Mucosa of rectum (tissue), 2 donors: ENCODE measurements around the gene SPOP.

Experiments used
- H3K27ac ChIP-seq, 2 donors: one replicate each; pipeline ENCODE4 v1.7.0; 2013; ENCODE audit warnings: inconsistent platforms in 2 of 2, low read depth in 2 of 2, low read length in 2 of 2
- H3K27me3 ChIP-seq, 2 donors: one replicate each; pipeline ENCODE4 v1.7.0; 2013; ENCODE audit warnings: low read length in 2 of 2; ENCODE audit not compliant: control insufficient read depth in 2 of 2, insufficient read depth in 2 of 2
- H3K36me3 ChIP-seq, 2 donors: one replicate each; pipeline ENCODE4 v1.7.0; 2013; ENCODE audit warnings: low read length in 2 of 2; ENCODE audit not compliant: control insufficient read depth in 2 of 2, insufficient read depth in 2 of 2
- H3K4me1 ChIP-seq, 2 donors: one replicate each; pipeline ENCODE4 v1.7.0; 2013; ENCODE audit warnings: low read length in 2 of 2, mild to moderate bottlenecking in 1 of 2; ENCODE audit not compliant: control insufficient read depth in 2 of 2, insufficient read depth in 2 of 2
- H3K4me3 ChIP-seq, 2 donors: one replicate each; pipeline ENCODE4 v1.7.0; 2013; ENCODE audit warnings: low read length in 2 of 2
- H3K9ac ChIP-seq, 2 donors: one replicate each; pipeline ENCODE4 v1.7.0; 2013; ENCODE audit warnings: low read length in 2 of 2, low read depth in 1 of 2, mild to moderate bottlenecking in 1 of 2
- H3K9me3 ChIP-seq, 2 donors: one replicate each; pipeline ENCODE4 v1.7.0; 2013; ENCODE audit warnings: low read length in 2 of 2; ENCODE audit not compliant: control insufficient read depth in 2 of 2
- donor health status: healthy.
- donor health status: Normal muscosa, but diverticular disease.

Gene SPOP

GRCh38 chr17:49603720-49604119 is 74.2 kb downstream of the SPOP start:
- no peaks in the 10 kb centered on the region for H3K9me3 ChIP-seq
- no peaks in the 10 kb centered on the region for H3K4me1 ChIP-seq
- peaks cover 56 to 59% of the 10 kb centered on the region in 2 donors for H3K36me3 ChIP-seq
- no peak overlapping the region for H3K4me3 ChIP-seq
- H3K27me3 ChIP-seq = no peaks in the 10 kb centered on the region
- H3K27ac ChIP-seq = no peak overlapping the region
- no peak overlapping the region for H3K9ac ChIP-seq

- H3K27me3 ChIP-seq = no peaks in the 10 kb centered on the region
- no peaks in the 10 kb centered on the region for H3K4me1 ChIP-seq
- no peak overlapping the region for H3K4me3 ChIP-seq
- H3K27ac ChIP-seq = no peak overlapping the region
- no peaks in the 10 kb centered on the region for H3K9me3 ChIP-seq
- H3K36me3 ChIP-seq = peaks cover 56 to 59% of the 10 kb centered on the region in 2 donors
- H3K9ac ChIP-seq = no peak overlapping the region
Measured at GRCh38 chr17:49603238-49603637, 74.7 kb downstream of the SPOP start.

- H3K27me3 ChIP-seq = no peaks in the 10 kb centered on the region
- peaks cover 57 to 59% of the 10 kb centered on the region in 2 donors for H3K36me3 ChIP-seq
- no peak overlapping the region for H3K4me3 ChIP-seq
- H3K9me3 ChIP-seq = no peaks in the 10 kb centered on the region
- no peak overlapping the region for H3K27ac ChIP-seq
- no peak overlapping the region for H3K9ac ChIP-seq
- H3K4me1 ChIP-seq = no peaks in the 10 kb centered on the region
Measured at GRCh38 chr17:49602783-49603182, 75.1 kb downstream of the SPOP start.

DNA sequence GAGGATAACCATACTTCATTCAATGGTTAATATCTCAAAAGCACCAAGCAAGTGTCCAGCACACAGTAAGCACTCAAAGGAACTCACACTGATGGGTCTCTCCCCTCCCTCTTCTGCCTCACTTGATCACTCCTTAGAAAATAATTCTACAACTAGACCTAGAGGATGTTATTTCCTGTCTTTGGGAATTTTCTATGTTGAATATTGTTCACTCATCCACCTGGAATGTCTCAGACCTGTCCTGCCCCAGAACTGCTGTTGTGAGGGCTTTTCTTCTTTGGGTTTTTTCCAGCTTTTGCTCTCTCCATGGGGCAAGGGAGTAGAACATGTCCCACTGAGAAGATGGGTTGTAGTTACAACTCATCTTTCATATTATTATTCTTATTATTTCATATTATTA is 76.9 kb downstream of the SPOP start:
- Histone ChIP-seq H3K9me3 (no peaks in the 10 kb centered on the region), H3K27me3 (no peaks in the 10 kb centered on the region), H3K4me3 (no peak overlapping the region), H3K9ac (no peak overlapping the region), H3K36me3 (peaks cover 53 to 70% of the 10 kb centered on the region in 2 donors), H3K27ac (no peak overlapping the region), H3K4me1 (no peaks in the 10 kb centered on the region)

GRCh38 chr17:49598918-49599317 is 79.0 kb downstream of the SPOP start:
- H3K36me3 ChIP-seq = peaks cover 47 to 63% of the 10 kb centered on the region in 2 donors
- no peak overlapping the region for H3K27ac ChIP-seq

DNA sequence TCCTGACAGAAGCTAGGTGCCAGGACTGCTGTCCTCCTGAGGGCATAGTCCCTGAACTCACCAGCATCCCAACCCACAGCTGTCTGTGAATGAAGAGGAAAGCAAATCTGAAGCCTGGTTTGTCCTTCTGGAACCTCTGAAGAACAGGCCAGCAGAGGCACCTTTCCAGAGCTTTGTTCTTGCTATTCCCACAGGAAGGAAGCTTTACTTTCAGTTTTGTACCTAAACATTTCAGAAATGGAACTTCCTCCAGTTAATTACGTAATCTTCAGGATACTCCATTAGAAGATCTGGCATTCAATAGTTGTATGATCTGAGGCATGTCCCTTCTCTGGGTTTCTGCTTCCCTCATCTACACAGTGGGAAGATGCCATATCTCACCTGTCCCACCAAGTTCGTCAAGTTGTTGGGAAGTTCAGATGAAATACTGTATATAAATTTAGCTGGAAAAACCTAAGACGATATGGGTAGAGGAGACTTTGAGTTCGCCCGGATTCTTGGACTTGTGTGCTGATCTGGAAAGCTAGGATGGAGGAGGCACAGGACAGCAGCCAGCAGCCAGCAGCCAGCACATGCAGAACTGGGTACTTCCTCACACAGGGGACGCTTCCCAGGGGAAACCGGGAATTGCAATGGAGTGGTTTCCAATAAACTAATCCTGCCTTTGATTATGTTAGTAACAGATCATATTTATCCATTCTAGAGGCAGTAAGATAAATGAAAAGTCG is 79.8 kb downstream of the SPOP start:
- Histone ChIP-seq H3K4me1 (no peaks in the 10 kb centered on the region), H3K36me3 (peaks cover 42 to 55% of the 10 kb centered on the region in 2 donors), H3K4me3 (no peak overlapping the region), H3K9me3 (no peaks in the 10 kb centered on the region), H3K9ac (no peak overlapping the region), H3K27me3 (no peaks in the 10 kb centered on the region), H3K27ac (no peak overlapping the region)

More at GRCh38 chr17:49598918-49599317, 79.0 kb downstream of the SPOP start:
- Histone ChIP-seq H3K4me1 (no peaks in the 10 kb centered on the region), H3K9me3 (no peaks in the 10 kb centered on the region), H3K4me3 (no peak overlapping the region), H3K27me3 (no peaks in the 10 kb centered on the region), H3K9ac (no peak overlapping the region)

- no peak overlapping the region for H3K9ac ChIP-seq
- no peak overlapping the region for H3K27ac ChIP-seq
- H3K4me1 ChIP-seq = no peaks in the 10 kb centered on the region
- no peaks in the 10 kb centered on the region for H3K27me3 ChIP-seq
- no peaks in the 10 kb centered on the region for H3K9me3 ChIP-seq
- H3K36me3 ChIP-seq = peaks cover 42 to 49% of the 10 kb centered on the region in 2 donors
- no peak overlapping the region for H3K4me3 ChIP-seq
Measured at GRCh38 chr17:49597436-49597835, 80.5 kb downstream of the SPOP start.

DNA sequence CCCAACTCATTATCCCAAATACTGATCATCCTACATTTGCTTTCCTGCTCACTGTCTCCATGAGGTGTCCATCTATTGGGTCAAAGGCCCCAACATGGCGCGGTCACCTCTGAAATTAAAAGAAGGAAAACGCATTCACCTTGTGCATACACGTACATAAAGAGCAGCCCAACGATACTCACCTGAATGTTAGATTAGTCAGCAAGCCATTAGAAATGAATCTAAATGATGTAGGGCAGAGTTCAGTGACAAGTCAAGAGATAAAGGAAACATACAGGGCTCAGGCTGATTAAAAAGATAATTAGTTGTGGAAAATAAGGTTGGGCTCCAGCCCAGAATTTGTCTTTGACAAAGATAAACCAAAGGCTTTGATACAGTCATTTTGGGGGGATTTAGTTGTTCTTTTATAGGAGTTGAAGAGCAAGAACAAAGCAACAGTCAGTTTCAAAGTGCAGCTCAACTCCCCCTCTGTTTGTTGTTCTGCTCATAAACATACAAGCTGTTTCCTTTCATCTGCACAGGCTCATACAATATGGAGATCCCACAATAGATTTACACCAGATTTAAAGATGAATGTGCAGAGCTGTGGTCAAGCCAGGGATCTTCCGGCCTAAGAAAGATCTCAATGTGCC is 81.2 kb downstream of the SPOP start:
- H3K9ac ChIP-seq = no peak overlapping the region
- no peak overlapping the region for H3K4me3 ChIP-seq
- H3K4me1 ChIP-seq = no peaks in the 10 kb centered on the region
- H3K9me3 ChIP-seq = no peaks in the 10 kb centered on the region
- H3K27me3 ChIP-seq = no peaks in the 10 kb centered on the region
- no peak overlapping the region for H3K27ac ChIP-seq
- H3K36me3 ChIP-seq = peaks cover 36 to 45% of the 10 kb centered on the region in 2 donors

GRCh38 chr17:49595980-49596379 is 81.9 kb downstream of the SPOP start:
- H3K4me1 ChIP-seq = no peaks in the 10 kb centered on the region
- peaks cover 32 to 39% of the 10 kb centered on the region in 2 donors for H3K36me3 ChIP-seq
- no peaks in the 10 kb centered on the region for H3K9me3 ChIP-seq
- no peak overlapping the region for H3K9ac ChIP-seq
- H3K4me3 ChIP-seq = no peak overlapping the region
- no peaks in the 10 kb centered on the region for H3K27me3 ChIP-seq
- no peak overlapping the region for H3K27ac ChIP-seq

- Histone ChIP-seq H3K27me3 (no peaks in the 10 kb centered on the region), H3K4me1 (no peaks in the 10 kb centered on the region), H3K27ac (no peak overlapping the region), H3K36me3 (peaks cover 26 to 33% of the 10 kb centered on the region in 2 donors), H3K9ac (no peak overlapping the region), H3K9me3 (no peaks in the 10 kb centered on the region), H3K4me3 (no peak overlapping the region)
Measured at GRCh38 chr17:49595328-49595727, 82.6 kb downstream of the SPOP start.
